ENCODE data around the gene ALPI.

ALPI gene

DNA sequence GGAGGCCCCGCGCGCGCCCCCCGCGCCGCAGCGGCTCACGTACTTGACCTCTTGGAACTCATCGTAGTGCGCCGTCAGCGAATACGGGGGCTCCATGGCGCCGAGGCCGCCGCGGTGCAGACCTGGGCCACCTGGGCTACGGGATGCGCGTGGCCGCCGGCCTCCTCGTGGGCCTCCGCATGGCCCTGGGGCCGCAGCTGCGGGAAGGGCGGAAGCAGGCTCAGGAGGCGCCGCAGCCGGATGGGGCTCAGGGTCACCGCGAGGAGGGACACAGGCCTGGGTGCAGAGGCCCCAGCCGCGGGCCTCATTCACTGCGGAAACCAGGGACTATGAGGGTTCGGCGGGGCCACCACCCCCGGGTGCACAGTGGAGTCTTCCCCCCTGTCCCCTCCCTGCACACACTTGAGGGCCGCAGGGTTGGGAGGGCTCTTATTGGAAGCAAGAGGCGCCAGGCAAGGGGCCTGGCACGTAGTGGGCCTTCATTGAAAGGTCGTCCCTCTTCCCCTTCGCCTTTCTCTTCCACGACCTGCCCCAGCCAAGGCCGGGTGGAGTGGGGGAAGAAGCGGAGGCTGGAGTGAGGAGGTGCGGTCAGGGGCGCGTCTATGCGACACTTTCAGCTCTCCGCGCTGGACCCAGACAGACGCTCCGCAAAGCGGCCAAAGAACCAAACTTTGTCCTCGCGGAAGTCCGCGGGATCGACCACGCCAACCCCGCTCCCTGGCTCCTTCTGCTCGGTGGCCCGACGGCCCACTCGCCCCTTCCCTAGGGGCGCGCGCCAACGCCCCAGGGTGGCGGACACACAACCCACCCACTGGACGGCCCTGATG is 30.8 kb downstream of the ALPI start:
- DNase-seq, result no peak

DNA sequence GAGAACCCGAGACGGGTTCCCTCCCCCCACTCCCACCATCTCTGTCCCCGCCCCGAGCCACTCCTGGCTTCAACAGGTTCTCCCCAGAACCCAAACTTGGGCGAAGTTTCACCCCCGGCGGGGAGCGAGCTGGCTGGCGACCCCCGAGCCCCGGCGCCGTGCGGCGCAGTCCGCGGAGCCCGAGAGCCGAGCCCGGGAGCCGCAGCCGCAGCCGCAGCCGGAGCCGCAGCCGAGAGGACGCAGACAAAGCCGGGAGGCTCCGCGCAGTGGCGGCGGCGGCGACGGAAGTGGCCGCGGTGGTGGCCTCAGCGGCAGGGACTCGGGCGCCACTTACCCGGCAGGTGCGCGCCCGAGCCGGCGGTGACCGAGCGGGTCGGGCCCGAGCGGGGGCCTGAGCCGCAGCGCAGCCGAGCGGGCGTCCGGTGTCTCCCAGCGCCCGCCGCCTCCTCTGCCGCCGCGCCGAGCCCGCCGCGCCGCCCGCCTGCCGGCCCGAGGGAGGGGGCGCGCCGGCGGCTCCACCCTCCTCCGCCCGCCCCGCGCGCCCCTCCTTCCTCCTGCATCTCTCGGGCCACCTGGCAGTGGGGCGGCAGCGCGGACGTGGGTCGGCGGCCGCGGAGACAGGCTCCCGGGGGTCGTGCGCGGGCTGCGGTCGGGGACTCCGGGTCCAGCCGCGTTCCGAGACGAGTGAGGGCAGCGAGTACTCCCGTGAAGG is 31.6 kb downstream of the ALPI start, which contains the start of gene ECEL1:
TSS of gene ECEL1 (minus strand) at position 450 of the 712 bp plus-strand sequence. CDS start 1,181 bp downstream, outside the sequence.
- DNase-seq, result no peak

DNA sequence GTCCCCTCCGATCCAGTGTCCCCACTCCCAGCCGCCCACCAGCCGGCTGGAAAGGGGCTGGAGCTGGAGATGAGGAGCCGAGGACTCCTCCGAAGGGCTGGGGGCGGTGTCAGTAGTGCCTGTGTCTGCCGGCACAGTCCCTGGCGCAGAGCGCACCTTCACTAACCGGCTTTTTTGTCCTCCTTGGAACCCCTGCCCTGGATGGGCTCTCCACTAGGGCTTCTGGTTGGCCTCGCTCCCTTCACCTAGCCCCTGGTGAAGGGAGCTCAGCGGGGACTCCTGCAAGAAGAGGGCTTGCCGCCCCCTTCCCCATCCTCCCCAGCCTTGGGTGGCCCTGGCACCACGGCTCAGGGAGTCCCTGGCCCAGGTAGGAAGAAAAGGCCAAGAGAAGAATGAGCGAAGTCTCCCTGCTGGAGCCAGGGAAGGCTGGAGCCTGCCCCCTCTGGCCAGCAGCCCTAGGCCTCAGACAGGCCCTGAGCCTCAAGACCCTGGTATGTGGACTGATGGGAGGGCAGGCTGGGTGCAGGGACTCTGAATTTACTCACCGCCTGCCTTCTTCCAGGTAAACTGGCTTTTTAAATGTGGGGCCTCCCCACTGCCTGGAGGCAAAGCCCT is 32.3 kb downstream of the ALPI start:
- no peak for DNase-seq

DNA sequence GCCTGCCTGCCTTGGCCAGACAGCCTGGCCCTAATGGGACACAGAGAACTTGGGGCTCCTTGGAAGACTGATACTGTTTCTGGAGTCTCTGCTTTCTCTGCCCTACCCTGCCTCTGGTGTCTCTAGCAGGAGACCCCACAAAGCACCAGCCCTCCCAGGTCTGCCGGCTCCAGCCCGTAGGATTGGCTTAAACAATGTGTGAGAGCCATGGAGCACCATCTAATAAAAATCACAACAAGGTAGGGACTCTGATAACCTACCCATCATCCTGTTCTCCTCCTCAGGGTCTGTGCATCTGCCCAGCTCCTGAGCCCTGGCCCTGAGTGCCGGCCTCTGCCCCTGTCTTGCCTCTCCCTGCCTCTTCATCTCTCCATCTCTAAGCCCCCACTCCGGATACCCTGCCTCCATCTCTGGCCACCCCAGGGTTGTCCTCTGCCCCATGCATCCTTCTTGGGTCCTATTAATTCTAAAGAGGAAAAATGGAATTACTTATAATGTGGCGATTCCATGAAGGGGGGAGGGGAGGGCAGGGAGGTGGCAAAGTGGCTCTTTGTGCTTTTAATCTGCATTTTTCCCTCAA is 32.9 kb downstream of the ALPI start:
- no peak for DNase-seq

DNA sequence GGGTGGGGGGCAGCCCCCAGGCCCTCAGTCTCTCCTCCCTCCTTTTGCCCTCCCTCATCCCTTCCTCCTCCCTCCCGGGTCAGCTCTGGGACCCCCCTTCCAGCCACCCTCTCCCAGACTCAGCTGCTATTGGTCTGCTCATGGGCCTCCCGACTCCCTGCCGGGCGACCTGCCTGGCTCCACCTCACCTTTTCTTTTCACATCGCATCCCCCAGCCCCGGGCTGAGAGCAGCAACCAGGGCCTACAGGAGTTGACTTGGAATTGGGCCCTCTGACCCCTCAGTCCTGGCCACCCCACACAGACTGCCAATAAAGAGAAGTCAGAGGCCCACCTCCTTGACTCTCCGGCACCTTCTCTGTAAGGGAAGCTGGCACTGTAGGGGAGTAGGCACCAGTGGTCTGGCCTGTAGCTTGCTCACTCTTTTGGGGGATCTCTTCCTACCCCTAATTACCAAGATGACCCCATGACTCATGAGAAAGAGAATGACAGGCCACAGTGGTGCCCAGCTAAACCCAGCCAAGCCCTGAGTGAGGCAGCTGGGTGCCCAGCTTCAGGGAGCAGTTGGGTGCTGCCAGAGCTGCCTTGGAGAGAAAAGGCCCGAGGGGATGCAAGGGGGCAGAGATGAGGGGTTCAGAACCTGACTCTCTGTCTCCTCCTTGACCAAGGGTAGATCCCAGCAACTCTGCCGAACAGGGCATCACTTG is 33.7 kb downstream of the ALPI start:
- DNase-seq, result no peak

DNA sequence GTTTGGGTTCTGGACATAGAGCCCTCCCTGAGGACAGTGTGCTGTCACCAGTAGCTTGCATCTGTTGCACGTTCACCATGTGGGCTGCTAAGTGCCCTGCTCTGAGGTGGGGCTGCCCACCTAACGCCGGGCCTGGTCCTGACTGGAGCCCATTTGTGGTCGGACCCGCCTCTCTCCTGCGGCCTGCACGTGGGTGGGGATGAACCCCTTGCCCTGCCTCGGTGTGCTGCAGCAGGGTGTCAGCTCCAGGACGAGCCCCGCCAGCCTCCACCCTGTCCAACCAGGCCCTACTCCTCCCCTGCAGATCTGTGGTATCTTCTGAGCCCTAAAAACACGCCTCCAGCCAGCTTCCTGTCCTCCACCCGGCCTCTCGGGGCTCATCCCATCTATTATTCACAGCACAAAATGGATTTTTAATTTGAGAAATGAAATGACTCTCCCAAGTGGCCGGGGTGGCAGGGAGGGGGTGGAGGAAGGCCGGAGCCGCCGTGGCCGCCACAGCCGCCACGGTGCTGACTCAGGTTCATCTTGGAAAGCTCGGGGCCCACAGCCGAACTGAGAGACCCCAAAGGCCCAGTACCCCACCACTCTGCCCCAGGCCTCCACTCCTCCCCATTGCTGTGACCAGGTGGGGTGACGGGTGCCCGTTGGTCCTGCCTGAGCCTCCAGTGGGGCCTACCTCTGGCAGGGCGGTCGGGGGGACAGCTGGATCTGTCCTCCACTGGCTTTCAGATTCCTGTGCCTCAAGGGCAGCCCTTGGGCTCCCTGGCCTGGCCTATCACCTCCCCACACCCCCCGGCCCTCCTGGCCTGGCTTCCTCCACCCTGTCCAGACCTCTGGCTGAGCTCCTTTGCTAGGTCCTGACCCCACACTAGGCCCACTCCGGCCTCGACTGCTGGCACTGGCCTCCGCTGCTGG is 34.5 kb downstream of the ALPI start:
- no peak for DNase-seq

DNA sequence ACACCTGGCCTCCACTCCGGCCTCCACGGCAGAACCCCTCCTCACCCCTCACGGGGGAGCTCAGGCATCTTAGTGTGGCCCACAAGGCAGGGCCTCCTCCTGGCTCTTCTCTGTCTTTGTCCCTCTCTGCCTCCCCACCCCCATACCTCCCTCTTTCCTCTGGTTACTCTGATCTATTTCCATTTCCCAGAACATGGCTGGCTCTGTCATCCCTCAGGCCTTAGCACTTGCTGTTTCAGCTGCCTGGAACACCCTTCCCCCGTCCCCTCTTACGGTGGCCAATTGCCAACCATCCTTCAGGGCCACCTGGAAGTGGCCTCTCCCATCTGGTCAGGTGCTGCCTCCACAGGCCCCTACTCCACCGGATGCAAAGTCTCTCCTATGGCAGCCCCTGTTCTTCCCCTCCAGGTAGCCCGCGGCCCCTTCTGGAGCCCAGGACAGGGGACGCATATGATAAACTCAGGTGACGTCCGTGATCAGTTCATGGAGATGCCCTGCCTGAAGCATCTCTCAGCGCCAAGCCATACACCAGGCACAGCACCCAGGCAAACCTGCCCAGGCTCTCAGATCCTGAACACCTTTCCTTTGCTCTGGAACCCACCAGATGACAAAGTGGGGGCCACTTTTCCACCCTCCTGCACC is 35.3 kb downstream of the ALPI start:
- DNase-seq, result no peak

DNA sequence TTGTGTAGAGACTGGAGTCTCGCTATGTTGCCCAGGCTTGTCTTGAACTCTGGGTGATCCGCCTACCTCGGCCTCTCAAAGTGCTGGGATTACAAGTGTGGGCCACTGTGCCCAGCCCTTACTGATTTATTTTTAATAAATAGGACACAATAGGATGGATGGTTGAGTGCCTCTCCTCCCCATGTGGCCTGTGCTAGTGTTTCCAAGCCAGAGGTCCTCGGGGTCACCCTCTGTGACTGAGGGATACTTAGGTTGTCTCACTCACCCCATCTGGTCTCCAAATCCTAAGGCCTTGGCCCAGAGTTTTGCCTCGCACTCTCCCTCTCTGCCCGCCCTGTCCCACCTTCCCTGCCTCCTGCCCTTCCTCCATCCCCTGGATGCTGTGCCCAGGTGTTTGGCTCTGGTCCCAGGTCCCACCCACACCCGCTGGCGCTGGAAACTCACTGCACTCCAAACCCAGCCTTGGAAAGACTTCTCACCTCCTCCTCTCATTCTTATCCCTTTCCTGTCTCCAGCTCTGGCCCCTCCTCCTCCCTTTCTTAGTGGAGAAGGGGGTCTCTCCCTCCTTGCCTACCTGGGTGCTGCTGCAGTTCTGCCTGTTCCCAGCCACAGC is 36.4 kb downstream of the ALPI start:
- no peak for DNase-seq

DNA sequence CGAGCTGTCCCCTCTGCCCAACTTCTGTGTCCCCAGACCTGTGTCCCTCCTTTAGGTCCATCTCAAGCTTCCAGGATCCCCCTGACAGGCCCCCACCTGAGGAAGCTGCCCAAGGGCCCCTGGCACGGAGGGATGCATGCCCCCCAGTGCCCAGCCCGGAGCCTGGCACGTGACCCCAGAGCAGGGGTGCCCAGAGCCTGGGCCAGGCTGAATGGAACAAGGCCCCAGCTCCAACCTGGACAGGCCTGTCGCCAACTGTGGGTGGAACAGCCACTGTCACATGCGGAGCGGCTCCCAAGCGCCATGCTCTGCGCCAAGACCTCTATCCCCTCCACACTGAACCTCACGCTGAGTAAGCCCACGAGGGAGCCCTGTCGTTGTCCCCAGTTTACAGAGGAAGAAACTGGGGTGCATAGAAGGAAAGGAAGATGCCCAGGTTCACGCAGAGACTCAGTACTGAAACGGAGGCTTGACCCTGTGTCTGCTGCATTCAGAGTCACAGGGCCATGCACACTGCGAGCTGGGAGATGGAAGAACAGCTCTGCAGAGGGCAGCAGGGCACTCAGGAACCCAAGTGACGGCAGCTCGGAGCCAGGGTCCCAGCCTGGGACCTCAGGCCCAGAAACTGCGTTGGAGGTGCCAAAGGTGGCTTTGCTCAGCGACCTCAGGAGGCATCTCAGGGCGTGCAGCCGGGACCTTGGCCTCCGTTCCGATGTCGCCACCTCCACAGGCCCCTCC is 37.2 kb downstream of the ALPI start:
- no peak for DNase-seq

DNA sequence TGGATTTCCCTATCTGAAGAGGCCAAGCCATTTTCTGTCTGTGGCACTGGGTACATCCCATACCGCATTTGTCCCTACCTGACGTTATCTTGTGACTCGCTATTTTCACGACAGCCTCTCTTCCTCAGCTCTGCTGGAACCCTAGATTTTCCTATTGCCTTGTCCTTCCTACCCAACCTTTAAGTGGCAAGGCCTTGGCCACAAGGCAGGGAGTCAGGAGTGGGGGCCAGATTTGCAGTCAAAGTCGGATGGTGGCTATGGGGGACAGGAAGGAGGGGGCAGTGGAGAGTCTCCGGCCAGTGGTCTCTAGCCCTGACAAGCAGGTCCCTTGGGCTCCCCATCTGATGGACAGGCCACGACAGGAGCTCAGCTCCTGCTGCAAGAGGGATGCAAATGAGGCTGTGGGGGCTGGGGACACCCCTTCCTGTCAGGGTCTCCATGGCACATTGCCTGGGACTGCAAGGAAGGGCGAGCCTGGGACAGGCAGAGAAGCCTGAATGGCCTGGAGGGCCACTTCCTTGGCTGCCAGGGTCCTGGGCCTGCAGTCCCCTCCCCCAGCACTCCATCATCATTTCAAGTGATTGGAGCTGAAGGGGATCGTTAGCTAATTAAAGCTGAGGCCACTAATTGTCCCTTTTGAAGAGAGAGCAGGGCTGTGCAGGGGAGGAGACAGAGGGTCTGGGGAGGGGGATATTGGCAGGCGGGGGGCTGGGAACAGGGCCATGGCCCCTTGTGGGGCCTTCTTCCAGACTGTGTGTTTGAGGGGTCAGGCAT is 37.9 kb downstream of the ALPI start:
- no peak for DNase-seq

DNA sequence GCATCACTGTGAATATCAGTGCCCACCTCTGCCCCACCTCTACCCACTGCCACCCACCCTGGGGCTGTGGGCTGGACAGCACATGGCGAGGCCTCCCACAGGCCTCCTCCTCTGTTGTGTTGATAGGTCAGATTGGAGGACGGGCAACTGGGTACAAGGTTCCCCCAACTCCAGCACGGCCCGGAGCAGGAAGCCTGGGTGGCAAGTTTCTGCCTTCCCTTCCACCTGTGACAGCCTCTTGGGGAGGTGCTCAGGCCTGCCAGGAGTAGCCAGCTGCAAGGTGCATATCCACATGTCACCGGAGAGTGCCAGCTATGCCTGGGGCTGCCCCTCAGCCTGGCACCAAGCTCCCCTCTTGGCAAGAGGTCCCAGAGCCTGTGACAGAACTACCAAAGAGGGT is 38.6 kb downstream of the ALPI start:
- DNase-seq, result no peak

DNA sequence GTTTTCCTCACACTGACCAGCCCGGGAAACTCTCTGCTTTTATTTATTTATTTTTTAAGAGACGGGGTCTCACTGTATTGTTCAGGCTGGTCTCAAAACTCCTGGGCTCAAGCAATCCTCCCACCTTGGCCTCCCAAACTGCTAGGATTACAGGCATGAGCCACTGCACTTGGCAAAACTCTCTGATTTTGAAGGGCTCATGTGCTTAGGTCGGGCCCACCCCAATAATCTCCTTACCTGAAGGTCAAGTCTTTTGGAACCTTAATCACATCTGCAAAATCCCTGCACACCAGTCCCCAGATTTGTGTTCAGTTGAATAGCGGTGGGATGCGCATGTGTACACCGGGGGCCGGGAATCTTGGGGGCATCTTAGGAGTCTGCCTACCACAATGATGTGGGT is 39.3 kb downstream of the ALPI start:
- DNase-seq, result no peak

DNA sequence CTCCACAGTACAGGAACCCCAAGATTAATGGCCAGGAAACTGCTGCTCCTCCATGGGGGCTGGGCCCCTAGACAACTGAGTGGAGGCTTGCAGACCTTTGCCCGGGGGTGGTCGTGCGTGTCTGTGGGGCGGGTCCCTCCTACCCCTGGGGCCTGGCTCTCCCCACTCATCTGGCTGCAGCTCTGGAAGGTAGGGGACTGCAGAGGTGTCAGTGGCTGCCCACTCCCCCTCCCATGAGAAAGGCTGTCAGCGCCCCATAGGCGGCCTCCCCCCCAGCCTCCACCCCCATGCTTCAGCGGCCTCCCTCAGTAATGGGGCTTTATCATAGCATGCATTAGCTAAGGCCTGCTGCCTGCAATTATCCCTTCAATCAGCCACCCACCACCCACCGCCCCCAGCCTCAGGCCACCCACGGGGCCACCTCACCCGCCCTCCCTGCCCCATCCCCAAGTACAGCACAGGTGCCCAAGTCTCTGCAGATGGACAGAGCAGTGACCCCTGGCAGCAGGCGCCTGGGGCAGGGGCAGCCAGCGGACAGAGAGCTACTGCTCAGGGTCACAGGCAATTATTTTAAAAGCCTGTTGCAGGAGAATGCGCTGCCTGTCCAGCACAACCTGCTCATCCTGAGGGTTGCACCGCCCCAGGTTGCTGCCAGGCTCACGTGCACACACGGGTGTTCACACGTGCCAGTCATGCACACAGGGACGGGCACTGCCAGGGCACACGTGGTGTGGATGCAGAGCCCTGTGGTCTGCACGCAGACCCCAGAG is 40.7 kb downstream of the ALPI start:
- no peak for DNase-seq

DNA sequence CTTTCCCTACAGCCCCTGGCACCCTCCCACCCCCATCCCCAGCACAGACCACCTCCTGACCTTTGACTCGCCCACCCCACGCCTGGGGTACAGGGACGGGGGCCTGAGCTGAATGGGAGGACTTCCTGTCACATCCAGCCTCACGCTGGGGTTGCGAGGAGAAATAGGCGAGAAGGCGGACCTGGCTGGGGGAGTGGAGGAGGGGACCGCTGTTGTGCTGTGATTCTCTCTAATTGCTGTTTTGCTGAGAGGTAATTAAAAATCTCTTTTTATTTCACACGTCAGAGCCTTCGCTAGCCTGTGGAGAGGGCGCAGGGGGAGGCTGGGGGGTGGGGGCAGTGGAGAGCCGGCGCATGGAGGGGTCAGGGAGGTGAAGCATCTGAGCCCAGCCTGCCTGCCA is 41.4 kb downstream of the ALPI start:
- no peak for DNase-seq

DNA sequence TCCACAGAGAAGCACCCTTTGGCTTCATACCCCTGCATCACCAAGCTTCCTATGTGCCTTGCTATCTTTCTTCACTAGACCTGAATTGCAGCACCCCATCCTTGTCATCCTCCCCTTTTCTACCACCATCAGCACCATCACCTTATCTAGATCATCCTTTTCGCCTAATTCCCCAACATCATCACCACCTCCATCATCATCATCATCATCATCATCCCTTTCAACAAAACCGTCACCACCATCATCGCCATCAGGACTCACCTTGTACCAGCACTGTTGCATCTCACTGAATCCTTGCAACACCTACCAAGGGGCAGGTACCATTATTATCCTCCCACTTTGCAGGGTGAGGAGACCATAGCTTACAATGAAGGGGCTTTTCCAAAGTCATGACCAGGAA is 42.5 kb downstream of the ALPI start:
- DNase-seq, result no peak

DNA sequence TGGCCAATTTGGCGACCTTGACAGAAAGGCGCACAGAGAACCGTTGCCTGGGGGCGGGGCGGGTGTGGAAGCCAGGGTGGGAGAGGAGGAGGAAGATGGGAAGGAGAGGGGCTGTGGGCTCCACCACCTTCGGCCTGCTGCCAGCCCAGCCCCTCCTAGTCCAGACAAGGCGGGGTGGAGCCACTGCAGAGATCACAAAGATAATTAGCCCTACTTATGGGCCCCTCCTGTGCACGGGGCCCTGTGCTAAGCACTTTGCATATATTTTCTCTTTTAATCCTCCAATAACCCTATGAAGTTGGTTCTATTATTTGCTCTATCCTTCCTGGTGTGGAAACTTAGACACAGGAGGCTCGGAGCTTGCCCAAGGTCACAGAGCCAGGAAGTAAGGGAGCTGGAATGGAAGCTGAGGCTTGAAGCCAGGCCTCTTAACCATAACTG is 45.4 kb downstream of the ALPI start:
- DNase-seq, result no peak

DNA sequence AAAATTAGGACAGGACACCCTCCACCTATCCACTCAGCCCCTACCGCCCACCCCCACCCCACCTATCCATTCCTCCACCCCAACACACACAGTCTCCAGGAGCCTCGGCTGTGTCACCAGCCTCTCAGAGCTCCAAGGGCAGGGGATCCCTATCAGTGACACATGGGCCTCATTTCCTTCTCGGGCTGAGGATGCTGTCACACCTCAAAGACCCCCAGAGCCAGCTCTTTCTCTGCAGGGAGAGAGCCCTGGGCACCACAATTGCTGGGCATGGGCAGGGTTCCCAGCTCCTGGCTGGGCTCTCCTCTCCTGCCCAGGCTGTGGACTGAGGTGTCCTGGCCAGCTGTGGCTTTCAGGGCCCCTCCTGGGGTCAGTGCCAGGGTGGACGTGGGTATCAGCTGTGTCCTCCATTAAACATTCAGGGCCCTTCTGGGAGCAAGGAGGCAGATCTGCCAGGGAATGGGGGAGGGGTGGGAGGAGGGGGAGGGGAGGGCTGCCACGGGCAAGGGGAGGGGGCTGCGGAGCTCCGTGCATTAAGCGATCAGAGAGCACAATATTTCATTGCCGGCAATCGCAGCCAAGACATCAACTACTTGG is 45.9 kb downstream of the ALPI start:
- DNase-seq, result no peak

DNA sequence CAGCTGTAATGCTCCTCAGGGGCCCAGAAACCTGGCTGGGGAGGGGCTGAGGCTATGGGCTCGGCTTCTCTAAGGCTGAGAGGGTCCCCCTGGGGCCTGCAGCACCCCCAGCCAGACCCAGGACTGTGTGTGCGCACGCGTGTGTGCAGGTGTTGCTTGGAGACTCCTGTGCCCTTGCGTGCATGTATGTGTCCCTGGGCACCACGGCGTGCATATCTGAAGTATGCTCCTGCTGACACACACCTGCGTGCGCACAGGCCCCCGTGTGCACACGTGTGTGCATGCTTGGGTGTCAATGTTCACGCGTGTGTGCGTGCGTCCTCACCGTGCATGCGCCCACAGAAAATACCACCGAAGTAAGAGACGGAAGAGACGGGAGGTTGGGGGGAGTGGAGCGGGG is 46.6 kb downstream of the ALPI start:
- no peak for DNase-seq
